Neural progenitor cell (in vitro differentiated cells): ENCODE data around the gene SMG9.

ENCODE experiments used
- CTCF ChIP-seq: fragments of 200-600 bp; sonication (generic); IDR thresholded peaks from 2 replicates; pipeline ENCODE4 v1.5.1; 2017; ENCODE audit warnings: antibody characterized with exemption, mild to moderate bottlenecking
- EZH2 ChIP-seq: fragments of 200-600 bp; sonication (generic); IDR thresholded peaks from 2 replicates; pipeline ENCODE4 v1.6.1; 2017; ENCODE audit warnings: antibody characterized with exemption, mild to moderate bottlenecking, moderate library complexity

GRCh38 chr19:43762814-43763213 lies 8.1 kb upstream of the SMG9 start:
- TF ChIP-seq CTCF (no peak), EZH2 (no peak)
